HG03342 (cell line): ENCODE results near the gene CFH.
A peak's percentile ranks its signal among the peaks of the same experiment; 100 is the strongest.
"Not testable (repeated sequence)": the region's sequence is repeated elsewhere in the genome, so short reads cannot be mapped to it uniquely, and the experiment has no call there.

ENCODE experiments used
- ATAC-seq: cut with Tn5 transposase; IDR thresholded peaks from one replicate; pipeline ENCODE4 v1.9.1; 2021; ENCODE audit warnings: mild to moderate bottlenecking, moderate library complexity; ENCODE audit not compliant: unreplicated experiment

CFH gene

DNA sequence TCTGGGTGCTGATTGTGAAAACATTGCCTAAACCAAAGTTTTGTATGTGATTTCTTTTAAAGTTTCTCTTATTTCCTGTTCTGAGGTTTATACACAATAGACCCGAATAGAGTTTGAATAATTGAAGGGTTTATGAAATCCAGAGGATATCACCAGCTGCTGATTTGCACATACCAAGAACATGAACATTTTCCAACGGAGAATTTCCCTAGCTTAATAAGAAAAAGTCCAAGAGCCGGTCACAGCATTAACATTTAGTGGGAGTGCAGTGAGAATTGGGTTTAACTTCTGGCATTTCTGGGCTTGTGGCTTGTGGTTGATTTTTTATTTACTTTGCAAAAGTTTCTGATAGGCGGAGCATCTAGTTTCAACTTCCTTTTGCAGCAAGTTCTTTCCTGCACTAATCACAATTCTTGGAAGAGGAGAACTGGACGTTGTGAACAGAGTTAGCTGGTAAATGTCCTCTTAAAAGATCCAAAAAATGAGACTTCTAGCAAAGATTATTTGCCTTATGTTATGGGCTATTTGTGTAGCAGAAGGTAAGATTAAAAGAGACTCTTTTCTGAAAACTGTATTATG, at the start of gene CFH:
TSS of gene CFH (plus strand) at position 407 of the 579 bp plus-strand sequence. CDS start at position 482, 75 bp downstream.
- ATAC-seq: no peak

GRCh38 chr1:196603651-196604050, 48.2 kb upstream of the CFH start:
- ATAC-seq: no peak

GRCh38 chr1:196607981-196608380, 43.9 kb upstream of the CFH start:
- no peak for ATAC-seq

- peak; percentile 57 for ATAC-seq
These were observed 43.2 kb upstream of the CFH start, which contains the start of gene KCNT2 for GRCh38 chr1:196608390-196609369. Gene KCNT2 (minus strand): TSS chr1:196608440. CDS start chr1:196608309, 131 bp downstream.

GRCh38 chr1:196609370-196609737, 42.5 kb upstream of the CFH start:
- ATAC-seq: no peak

DNA sequence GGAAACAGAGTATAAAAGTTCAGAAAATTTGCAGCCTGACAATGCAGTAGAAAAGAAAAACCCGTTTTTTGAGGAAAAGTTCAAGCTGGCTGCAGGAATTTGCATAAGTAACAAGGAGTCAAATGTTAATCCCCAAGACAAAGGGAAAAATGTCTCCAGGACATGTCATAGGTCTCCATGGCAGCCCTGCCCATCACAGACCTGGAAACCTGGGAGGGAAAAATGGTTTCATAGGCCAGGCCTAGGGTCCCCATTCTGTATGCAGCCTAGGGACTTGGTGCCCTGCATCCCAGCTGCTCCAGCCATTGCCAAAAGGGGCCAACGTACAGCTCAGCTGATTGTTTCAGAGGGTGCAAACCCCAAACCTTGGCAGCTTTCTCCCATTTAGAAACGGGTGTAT, 40.0 kb upstream of the CFH start:
- ATAC-seq: no peak

DNA sequence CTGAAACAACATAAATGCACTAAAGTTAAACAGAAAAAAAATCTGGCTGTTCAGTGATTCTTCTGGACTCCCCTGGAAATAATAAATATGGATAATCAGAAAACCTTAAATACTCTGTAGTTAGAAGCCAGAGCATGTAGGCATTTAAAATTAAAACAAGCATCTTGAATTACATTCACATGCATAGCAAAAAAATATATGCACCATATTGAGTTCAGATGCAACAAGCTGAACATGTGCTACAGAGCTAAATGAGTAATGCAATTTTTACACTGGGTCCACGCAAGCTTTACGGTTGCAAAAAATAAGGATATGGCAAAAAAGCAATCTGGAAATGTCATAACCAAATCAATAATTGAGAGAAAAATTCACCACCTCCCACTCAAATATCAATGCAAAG, 32.1 kb upstream of the CFH start:
- ATAC-seq: no peak

GRCh38 chr1:196623079-196623478, 28.8 kb upstream of the CFH start:
- no peak for ATAC-seq

DNA sequence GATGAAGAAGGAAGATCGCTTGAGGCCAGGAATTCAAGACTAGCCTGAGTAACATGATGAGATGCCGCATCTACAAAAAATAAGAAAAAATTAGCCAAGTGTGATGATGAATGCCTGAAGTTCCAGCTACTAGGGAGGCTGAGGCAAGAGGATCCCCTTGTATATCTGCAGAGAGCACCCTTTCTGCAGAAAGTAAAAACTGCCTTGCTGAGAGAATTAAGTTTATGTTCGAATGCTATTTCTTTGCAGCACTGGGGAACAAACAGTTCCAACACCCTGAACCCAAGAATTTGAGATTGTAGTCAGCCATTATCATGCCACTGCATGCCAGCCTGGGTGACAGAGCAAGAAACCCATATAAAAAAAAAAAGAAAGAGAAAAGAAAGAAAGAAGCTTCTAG, 23.0 kb upstream of the CFH start:
- ATAC-seq: no peak

- ATAC-seq: no peak
These were observed 14.2 kb upstream of the CFH start for GRCh38 chr1:196637606-196638005.

DNA sequence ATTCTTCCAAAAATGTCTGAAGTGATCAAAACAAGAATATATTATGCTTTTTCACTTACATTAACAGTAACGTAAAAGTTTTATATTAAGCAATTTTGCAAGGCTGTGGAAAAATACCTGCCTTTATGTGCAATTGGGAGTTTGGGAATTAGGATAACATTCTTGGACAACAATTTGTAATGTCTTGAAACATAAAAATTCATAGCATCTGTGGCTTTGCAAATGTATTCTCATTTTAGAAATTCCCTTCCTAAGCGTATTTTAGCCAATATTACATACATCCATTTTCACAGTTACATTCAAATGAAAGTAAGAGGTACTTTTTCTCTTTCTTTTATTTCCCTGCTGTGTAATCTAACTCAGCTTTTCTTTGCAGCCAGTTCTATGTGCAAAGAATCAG, 13.4 kb upstream of the CFH start:
- no peak for ATAC-seq

- ATAC-seq: not testable (repeated sequence)
These were observed 12.6 kb upstream of the CFH start for GRCh38 chr1:196639291-196639690.

- no peak for ATAC-seq
These were observed 10.9 kb upstream of the CFH start for GRCh38 chr1:196640976-196641375.

DNA sequence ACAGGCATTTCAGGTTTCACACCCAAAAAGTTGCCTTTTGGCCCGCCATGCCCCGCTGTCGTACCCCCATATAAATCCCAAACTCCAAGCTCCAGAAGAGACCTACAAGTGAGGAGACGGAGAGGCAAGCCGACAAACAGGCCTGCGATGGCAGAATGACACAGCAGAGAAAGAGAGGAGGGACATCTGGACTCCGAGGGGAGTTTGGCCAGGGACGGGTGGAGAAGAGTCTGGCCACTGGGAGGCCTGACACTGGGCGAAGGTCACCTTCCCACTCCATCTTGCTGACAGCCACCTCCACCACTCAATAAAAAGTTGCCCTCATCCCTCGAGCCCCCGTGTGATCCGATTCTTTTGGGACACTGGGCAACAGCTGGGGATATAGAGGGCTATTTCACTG, 1.9 kb upstream of the CFH start:
- no peak for ATAC-seq

DNA sequence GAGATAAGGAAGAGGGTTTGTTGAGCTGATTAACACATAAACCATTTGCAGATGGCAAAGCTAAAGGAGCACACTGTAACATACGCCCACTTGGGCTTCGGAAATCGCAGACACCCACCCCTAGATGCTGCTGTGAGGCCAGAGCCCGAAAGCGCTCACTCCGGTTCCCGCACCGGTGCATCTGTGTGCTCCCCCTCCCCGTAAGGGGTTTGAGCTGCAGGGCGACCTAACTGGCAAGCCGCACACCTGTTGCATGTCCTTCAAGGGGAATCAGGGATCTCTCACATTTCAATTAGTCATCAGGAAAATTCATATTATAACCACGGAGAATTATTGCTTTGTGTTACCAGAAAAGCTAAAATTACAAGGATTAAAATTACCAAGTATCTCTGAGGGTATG, 1.4 kb upstream of the CFH start:
- no peak for ATAC-seq

DNA sequence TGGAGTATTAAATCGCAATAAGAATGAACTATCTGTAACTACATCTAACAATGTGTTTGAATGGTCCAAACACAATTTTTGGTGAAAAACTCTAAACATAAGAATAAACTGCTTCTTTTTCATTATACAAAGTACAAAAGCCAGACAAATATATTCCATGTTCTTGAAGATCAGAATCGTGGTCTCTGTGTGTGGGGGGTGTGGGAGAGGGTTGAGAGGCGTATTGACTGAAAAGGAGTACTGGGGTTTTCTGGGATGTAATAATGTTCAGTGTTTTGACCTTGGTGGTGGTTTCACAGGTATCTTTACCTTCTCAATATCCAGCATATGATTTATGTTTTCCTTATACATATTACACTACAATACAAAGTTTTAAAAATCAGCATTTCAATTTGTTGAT, 764 bp upstream of the CFH start:
- no peak for ATAC-seq

- no peak for ATAC-seq
These were observed 2.4 kb downstream of the CFH start for GRCh38 chr1:196654271-196654670.

- ATAC-seq: no peak
These were observed 3.2 kb downstream of the CFH start for GRCh38 chr1:196655071-196655470.

DNA sequence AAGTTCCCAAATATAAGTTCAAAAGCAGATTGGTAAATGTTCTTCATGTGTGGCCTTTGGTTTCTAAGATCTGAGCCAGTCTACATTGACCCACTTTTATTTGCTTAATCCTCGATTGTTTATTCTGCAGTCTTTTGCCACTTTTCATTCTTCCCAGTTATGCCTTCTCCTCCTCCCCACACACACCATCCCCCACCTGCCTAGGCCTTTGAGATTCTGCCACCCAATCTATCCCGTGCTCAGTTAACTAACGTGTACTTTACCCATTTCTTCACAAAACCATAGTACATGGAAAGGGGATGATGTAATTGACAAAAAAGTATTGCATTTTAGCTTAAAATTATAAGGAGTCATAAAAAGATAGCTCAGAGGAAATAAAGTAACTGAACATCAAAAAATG, 3.7 kb downstream of the CFH start:
- no peak for ATAC-seq

DNA sequence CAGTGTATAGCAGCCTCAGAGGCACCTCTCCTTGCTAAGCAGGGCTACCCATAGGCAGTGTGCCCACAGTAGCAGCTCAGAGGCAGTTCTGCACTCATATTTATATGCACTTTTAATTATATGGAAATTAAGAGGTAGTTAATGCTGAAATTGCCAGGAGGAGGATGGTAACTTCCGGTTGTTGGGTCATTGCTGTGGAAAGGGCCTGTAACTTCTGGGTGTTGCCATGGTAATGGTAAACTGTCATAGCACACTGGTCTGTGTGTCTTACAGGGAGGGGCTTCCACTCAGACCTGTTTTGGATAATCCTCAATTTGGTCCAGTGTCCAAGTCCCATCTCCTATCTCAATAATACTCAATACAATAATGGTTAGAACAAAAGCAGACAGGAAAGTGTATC, 7.6 kb downstream of the CFH start:
- no peak for ATAC-seq

DNA sequence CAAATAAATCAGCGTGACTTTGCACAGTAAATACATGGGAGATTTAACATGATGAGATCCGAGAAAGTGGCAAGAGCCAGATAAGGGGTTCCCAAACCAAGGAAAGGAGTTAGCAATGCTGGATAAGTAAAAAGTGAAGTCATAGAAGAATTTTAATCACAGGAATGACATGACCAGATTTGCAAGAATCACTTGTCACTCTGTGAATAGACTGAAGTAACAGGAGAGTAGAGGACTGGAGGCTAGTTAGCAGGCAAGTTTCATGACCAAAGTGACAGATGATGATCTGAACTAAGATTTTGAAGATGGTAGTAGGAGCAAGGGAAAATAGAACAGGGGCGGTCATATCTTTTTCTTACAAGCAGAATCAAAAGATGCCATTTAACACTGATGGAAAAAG, 8.4 kb downstream of the CFH start:
- ATAC-seq: no peak

- ATAC-seq: peak; percentile 79
These were observed 9.0 kb downstream of the CFH start for GRCh38 chr1:196660852-196661251.
